Cardiac fibroblast (primary cell): ENCODE data around the gene PGM1.

Source experiments
- DNase-seq, 2 donors: peaks; one replicate each; pipeline versions ENCODE4 v3.0.0 to v3.0.0-alpha.2; 2010; ENCODE audit warnings: low read depth in 2 of 2
- H3K4me3 ChIP-seq, 2 donors: replicated peaks in 1 of 2; 1 replicate in 1 of 2; 2 replicates in 1 of 2; pipeline ENCODE4 v1.5.1; 2011; ENCODE audit warnings: low read depth in 2 of 2, low read length in 2 of 2, mild to moderate bottlenecking in 2 of 2, moderate library complexity in 1 of 2
- CTCF ChIP-seq: IDR thresholded peaks from one replicate; pipeline ENCODE4 v1.5.1; 2011; ENCODE audit warnings: low read depth, mild to moderate bottlenecking, low read length, inconsistent platforms

The PGM1 gene

DNA sequence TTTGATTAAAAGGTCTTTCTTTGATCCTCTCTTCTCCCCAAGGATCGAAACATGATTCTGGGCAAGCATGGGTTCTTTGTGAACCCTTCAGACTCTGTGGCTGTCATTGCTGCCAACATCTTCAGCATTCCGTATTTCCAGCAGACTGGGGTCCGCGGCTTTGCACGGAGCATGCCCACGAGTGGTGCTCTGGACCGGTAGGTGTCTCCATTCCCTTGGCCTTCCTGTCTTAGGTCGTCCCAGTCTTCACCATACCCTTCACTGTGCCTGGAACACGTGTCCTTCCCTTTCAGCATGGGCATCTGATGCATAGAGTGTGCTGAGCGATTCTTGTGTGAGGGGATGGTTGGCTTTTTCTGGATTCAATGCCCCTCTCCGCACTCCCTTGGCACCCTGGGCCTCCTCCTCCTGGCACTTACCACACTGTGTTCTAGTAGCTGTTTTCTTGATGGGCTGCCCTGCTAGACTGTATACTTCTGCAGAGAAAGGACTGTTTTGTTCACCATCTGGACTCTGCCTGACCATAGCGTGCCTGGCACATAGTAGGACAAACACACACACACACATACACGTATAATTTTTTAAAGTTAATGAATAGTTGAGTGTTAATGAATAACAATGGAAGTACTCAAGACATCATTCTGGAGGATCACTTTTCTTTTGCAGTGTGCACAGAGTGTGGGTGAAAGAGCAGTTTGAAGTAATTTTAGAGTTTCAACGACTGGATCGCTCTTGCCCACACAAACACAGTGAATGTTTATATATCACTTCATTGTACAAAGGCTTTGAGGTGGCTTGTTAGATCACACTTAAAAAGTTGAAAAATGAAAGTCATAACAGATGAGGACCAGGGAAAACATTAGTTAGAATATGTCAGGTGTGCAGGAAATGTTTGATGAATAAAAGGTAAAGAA, 43.2 kb downstream of the PGM1 start:
- no peak for DNase-seq
- TF ChIP-seq CTCF = no peak

GRCh38 chr1:63638471-63638870, 45.3 kb downstream of the PGM1 start:
- H3K4me3 ChIP-seq = no peak overlapping the region
- TF ChIP-seq CTCF = no peak
- DNase-seq = no peak

More for the DNA sequence above, 43.2 kb downstream of the PGM1 start:
- no peak overlapping the region for H3K4me3 ChIP-seq

DNA sequence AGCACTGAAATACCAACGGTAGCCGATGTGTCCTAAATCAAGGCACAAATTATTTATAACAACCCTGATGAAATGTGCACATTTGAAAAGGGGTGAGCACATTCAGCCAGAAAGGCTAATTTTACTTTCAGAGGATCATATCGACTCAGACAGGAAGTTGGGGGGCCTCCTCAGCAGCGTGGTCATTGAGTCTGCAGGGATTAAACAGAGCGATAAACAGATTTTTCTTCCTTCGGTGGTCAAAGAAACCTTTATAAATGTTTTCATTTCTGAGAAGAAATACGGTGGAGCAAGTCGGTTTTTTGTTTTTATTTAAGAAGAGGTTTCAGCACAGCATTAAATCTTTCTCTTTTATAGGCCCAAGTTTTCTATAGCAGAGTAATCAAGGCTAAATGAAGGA, 45.7 kb downstream of the PGM1 start:
- no peak overlapping the region for H3K4me3 ChIP-seq
- no peak for DNase-seq
- no peak for TF ChIP-seq CTCF

DNA sequence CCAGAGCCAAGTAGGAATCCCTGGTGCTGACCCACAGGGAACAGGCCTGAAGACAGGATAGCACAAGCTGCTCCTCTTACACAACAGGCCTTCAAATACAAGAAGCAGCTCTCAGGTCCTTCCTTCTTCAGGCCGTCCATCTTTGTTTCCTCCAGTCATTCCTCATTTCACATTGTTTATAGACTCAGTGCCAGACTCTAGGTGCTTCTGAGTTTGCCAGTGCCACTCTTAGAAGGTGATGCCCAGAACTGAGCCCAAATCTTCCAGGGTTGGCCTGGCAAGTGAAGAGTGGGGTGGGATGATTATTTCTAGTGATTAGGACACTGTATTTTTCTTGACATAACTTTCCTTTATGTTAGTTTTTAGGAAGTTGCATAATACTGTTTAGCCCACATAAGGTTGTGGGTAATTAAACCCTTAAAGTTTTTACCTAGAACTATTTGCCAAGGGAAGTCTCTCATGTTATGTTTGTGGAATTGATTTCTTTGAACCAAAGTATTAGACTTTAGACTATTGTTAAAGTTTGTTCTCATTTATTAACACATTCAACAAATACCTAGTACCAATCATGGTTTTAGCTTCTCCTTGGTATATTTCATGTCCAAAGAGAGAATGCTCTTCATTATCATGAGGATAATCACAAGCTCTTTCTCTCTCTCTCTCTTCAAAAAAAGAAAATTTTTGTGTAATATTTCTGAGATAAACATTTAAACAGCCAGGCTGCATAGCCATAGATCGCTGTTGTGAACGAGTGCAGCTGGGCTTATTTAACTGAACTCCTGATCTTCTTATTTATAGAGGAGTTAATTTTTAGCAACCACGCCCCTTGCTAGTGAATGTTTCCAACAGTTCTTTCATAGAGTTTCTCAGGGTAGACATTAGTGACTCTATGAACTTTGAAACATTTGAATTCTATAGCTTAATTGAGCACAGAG, 47.7 kb downstream of the PGM1 start:
- no peak for TF ChIP-seq CTCF
- H3K4me3 ChIP-seq = no peak overlapping the region
- no peak for DNase-seq

- DNase-seq = no peak
- no peak overlapping the region for H3K4me3 ChIP-seq
- TF ChIP-seq CTCF = no peak
These were observed 48.4 kb downstream of the PGM1 start for GRCh38 chr1:63641615-63642014.

DNA sequence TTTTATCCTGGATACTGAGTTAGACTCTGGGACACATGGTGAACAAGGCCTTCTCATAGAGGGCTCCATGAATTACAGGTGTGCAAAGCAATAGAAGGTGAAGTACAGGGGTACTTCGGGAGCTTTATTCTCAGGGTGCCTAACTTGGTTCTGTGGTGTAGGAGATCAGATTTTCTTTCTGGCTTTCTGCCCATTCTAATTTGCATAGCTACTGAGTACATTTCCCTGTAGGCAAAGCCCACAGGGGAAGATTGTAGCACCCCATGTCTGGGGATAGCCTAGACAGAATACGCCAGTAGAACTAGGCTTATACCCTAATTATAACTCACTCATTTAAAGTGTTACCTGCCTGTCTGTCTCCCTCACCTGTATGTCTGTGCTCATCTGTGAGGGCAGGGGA, 49.7 kb downstream of the PGM1 start:
- no peak for DNase-seq
- no peak for TF ChIP-seq CTCF
- H3K4me3 ChIP-seq = no peak overlapping the region
